Trophoblast cell (in vitro differentiated cells and primary cell): ENCODE data around the gene GTF2IRD1.
A peak's percentile ranks its signal among the peaks of the same experiment; 100 is the strongest.

Experiments
- DNase-seq, 2 donors: peaks; one replicate each; pipeline ENCODE4 v3.0.0-alpha.2; 2016
- H2AFZ ChIP-seq: 2 replicates; pipeline ENCODE4 v1.6.1; 2013; ENCODE audit warnings: low read length, moderate library complexity, mild to moderate bottlenecking; ENCODE audit not compliant: insufficient read depth, poor library complexity
- H2AK5ac ChIP-seq: 2 replicates; pipeline ENCODE4 v1.6.1; 2013; ENCODE audit warnings: mild to moderate bottlenecking, low read length
- H2BK120ac ChIP-seq: 2 replicates; pipeline ENCODE4 v1.6.1; 2013; ENCODE audit warnings: low read length, mild to moderate bottlenecking, moderate library complexity; ENCODE audit not compliant: insufficient read depth, poor library complexity
- H2BK12ac ChIP-seq: 2 replicates; pipeline ENCODE4 v1.6.1; 2013; ENCODE audit warnings: mild to moderate bottlenecking, low read length, moderate library complexity
- H2BK5ac ChIP-seq: 2 replicates; pipeline ENCODE4 v1.6.1; 2013; ENCODE audit warnings: low read length, low read depth, moderate library complexity, mild to moderate bottlenecking; ENCODE audit not compliant: poor library complexity
- H3K14ac ChIP-seq: 2 replicates; pipeline ENCODE4 v1.6.1; 2013; ENCODE audit warnings: mild to moderate bottlenecking, low read length
- H3K18ac ChIP-seq: 2 replicates; pipeline ENCODE4 v1.6.1; 2013; ENCODE audit warnings: mild to moderate bottlenecking, low read length
- H3K23ac ChIP-seq: 2 replicates; pipeline ENCODE4 v1.6.1; 2013; ENCODE audit warnings: low read length
- H3K27ac ChIP-seq: 2 replicates; pipeline ENCODE4 v1.5.1; 2013; ENCODE audit warnings: low read depth, mild to moderate bottlenecking, inconsistent platforms, low read length, moderate library complexity
- H3K27me3 ChIP-seq: 2 replicates; pipeline ENCODE4 v1.6.1; 2013; ENCODE audit warnings: inconsistent platforms, mild to moderate bottlenecking, low read length, moderate library complexity; ENCODE audit not compliant: insufficient read depth
- H3K36me3 ChIP-seq, 2 experiments: 1 replicate in 1 of 2; 2 replicates in 1 of 2; pipeline ENCODE4 v1.6.1; 2013; ENCODE audit warnings: low read length in 2 of 2, mild to moderate bottlenecking in 2 of 2, moderate library complexity in 1 of 2; ENCODE audit not compliant: insufficient read depth in 2 of 2, control insufficient read depth in 1 of 2
- H3K4ac ChIP-seq: 2 replicates; pipeline ENCODE4 v1.6.1; 2013; ENCODE audit warnings: low read depth, mild to moderate bottlenecking, low read length, moderate library complexity
- H3K4me1 ChIP-seq, 2 experiments: 1 replicate in 1 of 2; 2 replicates in 1 of 2; pipeline ENCODE4 v1.6.1; 2013; ENCODE audit warnings: low read length in 2 of 2, mild to moderate bottlenecking in 2 of 2, moderate library complexity in 1 of 2; ENCODE audit not compliant: insufficient read depth in 2 of 2, control insufficient read depth in 1 of 2
- H3K4me2 ChIP-seq: 2 replicates; pipeline ENCODE4 v1.6.1; 2013; ENCODE audit warnings: inconsistent platforms, mild to moderate bottlenecking, low read length, moderate library complexity
- H3K4me3 ChIP-seq: 2 replicates; pipeline ENCODE4 v1.5.1; 2013; ENCODE audit warnings: mild to moderate bottlenecking, low read depth, low read length, inconsistent platforms
- H3K79me1 ChIP-seq: one replicate; pipeline ENCODE4 v1.6.1; 2013; ENCODE audit warnings: low read length
- H3K79me2 ChIP-seq: 2 replicates; pipeline ENCODE4 v1.6.1; 2013; ENCODE audit warnings: low read length, mild to moderate bottlenecking; ENCODE audit not compliant: control insufficient read depth, insufficient read depth, poor library complexity
- H3K9ac ChIP-seq: 2 replicates; pipeline ENCODE4 v1.6.1; 2013; ENCODE audit warnings: mild to moderate bottlenecking, low read length
- H3K9me3 ChIP-seq: 2 replicates; pipeline ENCODE4 v1.6.1; 2013; ENCODE audit warnings: low read depth, mild to moderate bottlenecking, control low read depth, inconsistent platforms, low read length; ENCODE audit not compliant: insufficient read depth
- H4K12ac ChIP-seq: 2 replicates; pipeline ENCODE4 v1.6.1; 2013; ENCODE audit warnings: low read depth, mild to moderate bottlenecking, low read length, moderate library complexity
- H4K8ac ChIP-seq: 2 replicates; pipeline ENCODE4 v1.6.1; 2013; ENCODE audit warnings: low read depth, mild to moderate bottlenecking, low read length, moderate library complexity
- H4K91ac ChIP-seq: one replicate; pipeline ENCODE4 v1.6.1; 2013; ENCODE audit warnings: low read depth, mild to moderate bottlenecking, low read length, moderate library complexity
- WGBS: extraction: QIAGEN DNeasy Blood & Tissue Kit; methylation state at CpG from one replicate; pipeline ENCODE4 v1.1.7; 2013; ENCODE audit warnings: missing lambda C conversion rate; ENCODE audit not compliant: insufficient read length, insufficient coverage; ENCODE audit errors: extremely low coverage; 5-methylcytosine and 5-hydroxymethylcytosine counted together

Gene GTF2IRD1

DNA sequence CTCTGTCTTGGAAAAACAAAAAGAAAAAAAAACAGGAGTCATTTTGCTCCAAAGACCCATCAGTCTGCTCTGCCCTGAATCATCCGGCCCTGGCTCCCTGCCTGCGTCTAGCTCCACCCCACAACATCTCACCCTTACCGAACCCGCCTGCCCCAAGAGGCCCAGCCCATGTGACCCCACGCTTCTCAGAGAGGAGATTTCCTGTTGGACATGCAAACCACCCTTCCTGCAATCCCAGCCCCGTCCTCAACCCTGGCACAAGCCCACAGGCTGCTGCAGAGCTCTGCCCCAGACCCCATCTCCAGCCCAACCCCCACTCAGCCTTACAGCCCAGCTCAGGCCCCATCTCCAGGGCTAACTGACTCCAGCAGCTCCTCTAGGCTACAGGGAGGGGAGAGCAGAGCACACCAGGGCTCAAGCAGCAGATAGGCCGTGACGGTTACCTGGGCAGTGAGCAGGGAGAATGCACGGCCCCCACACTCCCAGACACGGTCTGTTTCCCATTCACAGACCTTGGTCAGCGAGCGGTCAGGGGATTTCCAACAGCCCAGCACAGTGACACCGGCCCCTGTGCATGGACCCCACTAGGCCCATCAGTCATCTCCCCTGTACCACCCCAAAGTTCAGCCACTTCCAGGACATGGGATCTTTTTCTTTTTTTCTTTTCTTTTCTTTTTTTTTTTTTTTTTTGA, 133.9 kb downstream of the GTF2IRD1 start:
- Histone ChIP-seq H3K18ac (no peak overlapping the region), H2AK5ac (no peak overlapping the region), H2BK120ac (no peak overlapping the region), H4K12ac (no peak overlapping the region), H3K79me2 (no peaks in the 10 kb centered on the region), H2BK12ac (no peak overlapping the region), H3K36me3 (peaks cover 7 to 13% of the 10 kb centered on the region in 2 experiments), H3K79me1 (no peaks in the 10 kb centered on the region), H4K8ac (no peak overlapping the region), H3K4me3 (no peak overlapping the region), H3K23ac (no peak overlapping the region), H3K14ac (peak overlapping the region; percentile 3), H3K9ac (no peak overlapping the region), H3K4ac (no peak overlapping the region), H3K9me3 (no peaks in the 10 kb centered on the region), H3K27me3 (no peaks in the 10 kb centered on the region), H3K4me1 (peaks cover 0 to 11% of the 10 kb centered on the region in 2 experiments), H2AFZ (no peak overlapping the region), H3K27ac (no peak overlapping the region), H4K91ac (no peak overlapping the region), H3K4me2 (no peak overlapping the region), H2BK5ac (no peak overlapping the region)
- WGBS = no CpG with 5 or more reads among the region's 13 CpGs
- no peak for DNase-seq

DNA sequence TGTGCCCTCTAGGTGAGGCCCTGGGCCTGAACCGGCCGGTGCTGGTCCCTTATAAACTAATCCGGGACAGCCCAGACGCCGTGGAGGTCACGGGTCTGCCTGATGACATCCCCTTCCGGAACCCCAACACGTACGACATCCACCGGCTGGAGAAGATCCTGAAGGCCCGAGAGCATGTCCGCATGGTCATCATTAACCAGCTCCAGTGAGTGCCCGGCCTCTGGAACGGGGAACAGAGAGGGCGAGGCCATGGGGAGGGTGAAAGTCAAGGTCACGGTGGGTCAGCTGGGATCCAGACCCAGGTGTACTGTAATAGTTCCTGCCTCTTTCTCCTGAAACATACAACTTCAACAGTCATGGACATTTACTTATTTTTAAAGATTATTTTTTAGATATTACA, 137.1 kb downstream of the GTF2IRD1 start:
- Histone ChIP-seq H3K23ac (no peak overlapping the region), H3K27me3 (no peaks in the 10 kb centered on the region), H3K14ac (no peak overlapping the region), H3K9ac (no peak overlapping the region), H3K27ac (no peak overlapping the region), H4K91ac (no peak overlapping the region), H3K79me1 (no peaks in the 10 kb centered on the region), H3K4me2 (no peak overlapping the region), H2BK12ac (no peak overlapping the region), H2BK120ac (no peak overlapping the region), H4K8ac (no peak overlapping the region), H3K4me3 (no peak overlapping the region), H2BK5ac (no peak overlapping the region), H3K4me1 (peaks cover 0 to 11% of the 10 kb centered on the region in 2 experiments), H3K36me3 (peaks cover 18 to 27% of the 10 kb centered on the region in 2 experiments), H3K79me2 (no peaks in the 10 kb centered on the region), H2AK5ac (no peak overlapping the region), H4K12ac (no peak overlapping the region), H2AFZ (no peak overlapping the region), H3K4ac (no peak overlapping the region), H3K18ac (no peak overlapping the region), H3K9me3 (no peaks in the 10 kb centered on the region)
- DNase-seq = no peak
- no CpG with 5 or more reads among the region's 16 CpGs for WGBS

DNA sequence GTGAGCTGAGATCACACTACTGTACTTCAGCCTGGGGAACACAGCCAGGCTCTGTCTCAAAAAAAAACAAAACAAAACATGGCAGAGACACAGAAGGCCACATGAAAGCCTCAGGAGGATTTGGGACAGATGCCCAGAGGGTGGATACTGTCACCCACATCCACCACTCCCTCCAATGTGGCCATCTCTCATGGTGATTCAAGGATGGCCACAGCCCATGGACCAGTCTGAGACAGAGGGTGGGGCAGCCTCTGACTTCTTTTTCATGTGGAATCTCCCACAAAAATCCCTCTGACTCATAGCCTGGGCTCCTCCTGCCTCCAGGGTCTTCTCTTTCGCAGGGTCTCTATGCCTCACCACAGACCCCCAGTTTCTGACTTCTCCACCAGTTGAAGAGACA, 144.9 kb downstream of the GTF2IRD1 start:
- H3K36me3 ChIP-seq = peaks cover 34 to 46% of the 10 kb centered on the region in 2 experiments
- H2AK5ac ChIP-seq = no peak overlapping the region
- peak in 1 of 2 donors; percentile 18 for DNase-seq
- no peak overlapping the region for H3K14ac ChIP-seq
- no peak overlapping the region for H3K18ac ChIP-seq
- no peak overlapping the region for H2AFZ ChIP-seq
- no peak overlapping the region for H3K27ac ChIP-seq
- H4K8ac ChIP-seq = no peak overlapping the region
- H2BK120ac ChIP-seq = no peak overlapping the region
- H3K79me1 ChIP-seq = no peaks in the 10 kb centered on the region
- H4K12ac ChIP-seq = no peak overlapping the region
- H3K79me2 ChIP-seq = no peaks in the 10 kb centered on the region
- no peaks in the 10 kb centered on the region for H3K9me3 ChIP-seq
- no peaks in the 10 kb centered on the region for H3K27me3 ChIP-seq
- H3K4me1 ChIP-seq = no peaks in the 10 kb centered on the region
- H3K9ac ChIP-seq = no peak overlapping the region
- H4K91ac ChIP-seq = no peak overlapping the region
- H3K4me2 ChIP-seq = no peak overlapping the region
- H3K4ac ChIP-seq = no peak overlapping the region
- H2BK5ac ChIP-seq = no peak overlapping the region
- H2BK12ac ChIP-seq = no peak overlapping the region
- H3K23ac ChIP-seq = no peak overlapping the region
- WGBS = no CpG with 5 or more reads among the region's 1 CpG
- no peak overlapping the region for H3K4me3 ChIP-seq

DNA sequence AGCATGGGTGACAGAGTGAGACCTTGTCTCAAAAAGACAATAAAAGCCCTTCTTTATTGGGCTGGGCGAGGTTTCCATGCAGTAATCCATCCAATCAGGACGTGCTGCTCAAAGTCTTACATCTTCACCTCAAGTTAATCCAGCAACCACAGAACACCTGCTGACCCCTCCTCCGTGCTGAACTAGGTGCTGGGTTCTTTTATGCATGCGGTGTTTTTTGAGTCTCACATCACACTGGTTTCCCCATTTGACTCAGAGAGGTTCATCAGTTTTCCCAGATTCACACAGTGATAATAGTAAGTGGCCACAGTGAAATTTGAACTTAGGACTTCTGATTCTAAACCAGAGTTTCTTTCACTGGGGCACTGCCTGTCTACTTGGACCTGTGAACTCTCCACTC, 145.5 kb downstream of the GTF2IRD1 start:
- no peak overlapping the region for H3K4ac ChIP-seq
- no peak overlapping the region for H3K4me2 ChIP-seq
- H3K9ac ChIP-seq = no peak overlapping the region
- no CpG with 5 or more reads among the region's 4 CpGs for WGBS
- no peak for DNase-seq
- no peak overlapping the region for H2AFZ ChIP-seq
- H3K36me3 ChIP-seq = peaks cover 34 to 46% of the 10 kb centered on the region in 2 experiments
- H3K4me3 ChIP-seq = no peak overlapping the region
- H3K14ac ChIP-seq = no peak overlapping the region
- no peak overlapping the region for H2BK5ac ChIP-seq
- no peak overlapping the region for H2AK5ac ChIP-seq
- H3K23ac ChIP-seq = no peak overlapping the region
- no peaks in the 10 kb centered on the region for H3K79me2 ChIP-seq
- H4K91ac ChIP-seq = no peak overlapping the region
- H3K9me3 ChIP-seq = no peaks in the 10 kb centered on the region
- H4K8ac ChIP-seq = no peak overlapping the region
- no peak overlapping the region for H4K12ac ChIP-seq
- no peaks in the 10 kb centered on the region for H3K4me1 ChIP-seq
- H3K18ac ChIP-seq = no peak overlapping the region
- no peak overlapping the region for H2BK12ac ChIP-seq
- H3K27me3 ChIP-seq = no peaks in the 10 kb centered on the region
- no peaks in the 10 kb centered on the region for H3K79me1 ChIP-seq
- H2BK120ac ChIP-seq = no peak overlapping the region
- no peak overlapping the region for H3K27ac ChIP-seq
